Measurements from ENCODE around the gene SHANK3.
A peak's percentile ranks its signal among the peaks of the same experiment; 100 is the strongest.

Gene SHANK3

DNA sequence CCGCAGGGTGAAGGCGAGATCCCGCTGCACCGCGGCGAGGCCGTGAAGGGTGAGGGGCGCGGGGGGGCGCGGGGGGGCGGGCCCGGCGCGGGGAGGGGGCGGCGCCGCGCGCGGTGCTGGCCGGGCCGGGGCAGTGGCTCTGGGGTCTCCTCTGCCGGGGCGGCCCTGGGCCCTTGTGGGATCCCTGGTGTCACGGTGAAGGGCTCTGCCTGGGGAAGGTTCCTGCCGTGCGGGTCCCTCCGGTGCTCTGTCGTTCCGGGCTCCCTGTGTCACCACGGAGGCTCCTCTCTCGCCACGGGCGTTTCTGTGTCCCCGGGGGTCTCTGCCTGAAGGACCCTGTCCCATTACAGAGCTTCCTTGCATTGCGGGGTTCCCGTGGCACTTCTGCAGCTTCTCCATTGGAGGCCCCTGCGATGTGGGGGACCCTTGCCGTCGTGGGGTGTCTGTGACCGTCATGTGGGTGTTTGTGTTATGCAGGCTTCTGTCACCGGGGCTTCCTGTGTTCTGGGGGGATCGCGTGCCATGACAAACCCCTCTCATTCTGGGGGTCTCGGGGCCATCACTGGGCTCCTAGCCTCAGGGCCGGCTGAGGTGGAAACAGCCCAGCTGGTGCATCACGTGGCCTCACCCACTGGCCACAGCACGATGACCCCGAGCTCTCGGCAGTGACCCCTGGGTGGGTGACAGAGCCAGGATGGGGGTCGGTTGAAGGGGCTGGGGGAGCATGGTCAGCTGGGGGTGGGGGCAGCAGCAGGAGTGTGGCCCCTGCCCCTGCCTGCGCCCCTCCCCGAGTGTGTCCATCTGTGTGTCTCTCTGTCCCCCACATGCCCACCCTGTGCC lies 25.3 kb downstream of the SHANK3 start:
- H3K4me3 ChIP-seq (ENCODE audit: low read depth, low read length) = peak overlapping the region; percentile 49
- DNase-seq (ENCODE audit: low read depth) = no peak
- TF ChIP-seq, protein P1, sequence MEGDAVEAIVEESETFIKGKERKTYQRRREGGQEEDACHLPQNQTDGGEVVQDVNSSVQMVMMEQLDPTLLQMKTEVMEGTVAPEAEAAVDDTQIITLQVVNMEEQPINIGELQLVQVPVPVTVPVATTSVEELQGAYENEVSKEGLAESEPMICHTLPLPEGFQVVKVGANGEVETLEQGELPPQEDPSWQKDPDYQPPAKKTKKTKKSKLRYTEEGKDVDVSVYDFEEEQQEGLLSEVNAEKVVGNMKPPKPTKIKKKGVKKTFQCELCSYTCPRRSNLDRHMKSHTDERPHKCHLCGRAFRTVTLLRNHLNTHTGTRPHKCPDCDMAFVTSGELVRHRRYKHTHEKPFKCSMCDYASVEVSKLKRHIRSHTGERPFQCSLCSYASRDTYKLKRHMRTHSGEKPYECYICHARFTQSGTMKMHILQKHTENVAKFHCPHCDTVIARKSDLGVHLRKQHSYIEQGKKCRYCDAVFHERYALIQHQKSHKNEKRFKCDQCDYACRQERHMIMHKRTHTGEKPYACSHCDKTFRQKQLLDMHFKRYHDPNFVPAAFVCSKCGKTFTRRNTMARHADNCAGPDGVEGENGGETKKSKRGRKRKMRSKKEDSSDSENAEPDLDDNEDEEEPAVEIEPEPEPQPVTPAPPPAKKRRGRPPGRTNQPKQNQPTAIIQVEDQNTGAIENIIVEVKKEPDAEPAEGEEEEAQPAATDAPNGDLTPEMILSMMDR (conservative IDR thresholded peaks at IDR 0.05; ENCODE audit: low read depth, low read length) = no peak

GRCh38 chr22:50698546-50698945 lies 25.9 kb downstream of the SHANK3 start:
- TF ChIP-seq, protein P1 (conservative IDR thresholded peaks at IDR 0.05; ENCODE audit: low read depth, low read length) = no peak
- no peak overlapping the region for H3K4me3 ChIP-seq (ENCODE audit: low read depth, low read length)
- DNase-seq (ENCODE audit: low read depth) = no peak

DNA sequence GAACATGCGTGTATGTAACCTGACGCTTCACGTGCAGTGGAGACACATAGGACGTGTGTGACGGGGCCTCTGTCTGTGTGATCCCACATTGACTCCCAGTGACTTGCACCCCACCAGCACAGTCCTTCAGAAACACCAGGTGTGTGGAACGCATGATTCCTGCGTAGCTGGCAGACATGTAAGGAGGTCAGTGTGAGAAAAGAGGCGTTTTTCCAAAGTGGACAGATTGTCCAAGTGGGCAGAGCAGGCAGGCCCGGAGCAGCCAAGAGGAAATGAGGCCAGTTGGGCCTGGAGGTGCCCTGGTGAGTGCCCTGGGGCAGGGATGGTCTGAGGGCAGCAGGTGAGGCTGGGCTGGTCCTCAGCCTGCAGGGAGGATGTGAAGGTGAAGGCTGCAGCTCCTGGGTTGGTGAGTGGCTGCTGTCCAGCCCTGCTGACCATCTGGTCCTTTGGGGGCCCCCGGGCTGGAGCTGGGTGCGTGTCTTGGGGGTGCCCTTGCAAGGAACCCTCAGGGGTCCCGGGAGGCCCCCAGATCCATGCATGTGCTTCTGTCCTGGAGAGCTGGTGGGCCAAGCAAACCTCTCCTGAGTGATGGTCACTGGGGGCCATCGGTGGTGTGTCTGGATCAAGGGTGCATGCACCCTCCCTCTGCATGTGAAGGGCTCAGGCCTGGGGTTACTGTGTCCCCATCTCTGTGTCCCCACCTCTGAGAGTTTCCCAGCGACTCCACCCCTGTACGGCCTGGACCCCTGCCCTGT lies 26.6 kb downstream of the SHANK3 start:
- no peak overlapping the region for H3K4me3 ChIP-seq (ENCODE audit: low read depth, low read length)
- TF ChIP-seq, protein P1 (conservative IDR thresholded peaks at IDR 0.05; ENCODE audit: low read depth, low read length) = no peak
- DNase-seq (ENCODE audit: low read depth) = no peak

DNA sequence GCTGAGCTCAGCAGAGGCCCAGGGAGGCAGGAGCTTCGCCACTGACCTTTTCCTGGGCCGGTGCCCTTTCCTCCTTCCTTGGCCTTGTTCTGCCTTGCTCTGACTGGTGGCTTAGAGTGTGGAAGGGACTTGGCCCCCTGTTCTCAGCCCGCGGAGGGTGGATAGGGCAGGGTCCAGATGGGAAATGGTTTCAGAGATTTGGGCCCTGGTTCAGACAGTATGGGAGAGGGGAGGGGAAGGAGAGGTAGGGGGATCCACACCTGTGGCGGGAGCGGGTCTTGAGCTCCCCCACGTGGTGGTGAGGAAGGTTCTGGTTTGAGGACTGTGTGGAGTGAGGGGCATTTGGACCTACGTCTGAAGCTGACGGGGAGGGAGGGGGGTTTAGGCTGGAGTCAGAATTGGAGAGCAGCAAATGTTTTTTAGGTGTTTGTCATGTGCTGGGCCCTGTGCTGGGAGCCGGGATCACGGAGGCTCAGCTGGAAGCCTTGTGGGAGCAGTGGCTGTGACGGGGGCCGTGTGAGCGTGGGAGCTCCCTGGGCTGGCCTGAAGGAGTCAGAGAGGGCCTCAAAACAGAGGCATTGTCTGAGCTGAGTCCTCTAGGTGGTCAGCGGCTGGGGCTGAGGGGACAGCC lies 27.2 kb downstream of the SHANK3 start:
- H3K4me3 ChIP-seq (ENCODE audit: low read depth, low read length) = no peak overlapping the region
- DNase-seq (ENCODE audit: low read depth) = no peak
- TF ChIP-seq, protein P1 (conservative IDR thresholded peaks at IDR 0.05; ENCODE audit: low read depth, low read length) = peak; percentile 42

DNA sequence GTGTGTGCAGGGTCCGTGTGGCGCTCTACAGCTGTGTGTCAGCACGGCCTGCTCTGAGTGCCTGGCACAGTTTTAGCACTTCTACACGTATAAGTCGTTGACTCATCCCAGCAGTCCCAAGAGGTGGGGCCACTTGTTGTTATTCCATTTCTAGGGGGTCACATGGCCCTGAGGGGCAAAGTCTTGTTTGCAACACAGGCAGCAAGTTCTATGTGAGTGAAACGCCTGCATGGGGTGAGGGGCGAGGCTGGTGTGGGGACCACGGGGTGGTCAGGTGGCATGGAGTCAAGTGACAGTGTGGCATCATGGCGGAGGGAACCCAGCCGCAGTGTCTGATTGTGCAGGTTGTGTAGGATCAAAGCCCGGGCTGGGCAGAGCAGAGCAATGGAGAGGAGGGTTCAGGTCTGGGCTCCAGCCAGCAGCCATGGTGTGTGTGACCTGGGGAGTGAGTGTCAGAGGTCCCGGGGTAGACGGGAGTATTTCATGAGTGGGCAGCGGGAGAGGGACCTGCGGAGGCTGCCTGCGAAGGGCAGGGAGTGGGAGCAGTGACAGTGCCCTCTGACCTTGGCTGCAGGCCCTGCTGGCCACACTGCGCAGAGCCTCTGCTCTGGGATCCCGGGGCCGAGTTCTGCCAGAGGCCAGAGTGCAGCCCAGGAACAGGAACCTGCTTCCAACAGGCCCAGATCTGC lies 27.9 kb downstream of the SHANK3 start:
- no peak overlapping the region for H3K4me3 ChIP-seq (ENCODE audit: low read depth, low read length)
- no peak for DNase-seq (ENCODE audit: low read depth)
- TF ChIP-seq, protein P1 (conservative IDR thresholded peaks at IDR 0.05; ENCODE audit: low read depth, low read length) = no peak

DNA sequence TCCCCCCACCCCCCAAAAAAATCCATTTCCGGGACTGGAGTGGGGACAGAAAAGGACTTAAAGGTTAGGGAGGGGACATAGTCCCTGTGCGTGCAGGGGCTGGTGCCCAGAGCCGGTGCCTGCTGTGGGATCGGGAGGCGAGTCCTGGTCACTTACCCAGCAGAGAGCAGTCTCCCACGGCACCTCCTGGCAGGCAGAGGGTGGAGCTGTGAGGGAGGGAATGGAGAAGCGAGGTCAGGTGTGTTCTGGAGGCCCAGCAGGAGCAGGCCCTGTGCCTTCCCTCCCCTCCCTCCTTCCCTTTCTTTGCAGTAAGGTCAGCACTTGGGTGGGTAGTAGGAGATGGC lies 28.4 kb downstream of the SHANK3 start:
- TF ChIP-seq, protein P1 (conservative IDR thresholded peaks at IDR 0.05; ENCODE audit: low read depth, low read length) = no peak
- no peak overlapping the region for H3K4me3 ChIP-seq (ENCODE audit: low read depth, low read length)
- no peak for DNase-seq (ENCODE audit: low read depth)
